T47D (cell line): Measurements from ENCODE around the gene TBC1D24.

Source experiments
- DNase-seq, 2 experiments: peaks; one replicate each; pipeline versions ENCODE4 v3.0.0 to v3.0.0-alpha.2; 2011 to 2012; ENCODE audit warnings: low read depth in 1 of 2, low spot score in 1 of 2
- JUND ChIP-seq: IDR thresholded peaks from 2 replicates; pipeline ENCODE4 v1.6.1; 2012; ENCODE audit warnings: low read depth
- in situ Hi-C: cut with HindIII; loops from 2 replicates; pipeline ENCODE4 v1.10.0; 2016; ENCODE audit warnings: low sequenced_read_pairs, low pct_unique_long_range_greater_than_20kb

Gene TBC1D24

GRCh38 chr16:2501946-2502895, 27.3 kb downstream of the TBC1D24 start:
- TF ChIP-seq JUND = no peak
- no peak for DNase-seq
- in situ Hi-C loops = no loop called here

DNA sequence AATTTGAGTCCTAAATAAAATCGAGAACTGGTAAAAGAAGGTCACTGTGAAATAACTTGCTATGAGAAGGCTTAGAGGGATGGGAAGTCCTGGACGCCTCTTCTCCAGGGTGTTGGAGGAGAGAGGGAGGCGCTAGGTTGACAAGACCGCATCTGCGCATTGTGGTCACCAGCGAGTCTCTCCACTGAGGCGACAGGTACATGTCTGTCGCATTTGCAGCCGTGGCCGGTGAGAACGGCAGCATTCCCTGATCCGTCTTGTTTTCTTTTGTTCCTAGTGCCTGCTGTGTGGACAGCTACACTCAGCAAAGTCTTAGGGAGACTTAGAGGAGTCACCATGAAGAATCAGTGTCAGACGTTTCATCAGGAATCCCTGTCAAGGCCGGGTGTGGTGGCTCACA, 30.8 kb downstream of the TBC1D24 start:
- TF ChIP-seq JUND = no peak
- no peak for DNase-seq
- in situ Hi-C loops = no loop called here

DNA sequence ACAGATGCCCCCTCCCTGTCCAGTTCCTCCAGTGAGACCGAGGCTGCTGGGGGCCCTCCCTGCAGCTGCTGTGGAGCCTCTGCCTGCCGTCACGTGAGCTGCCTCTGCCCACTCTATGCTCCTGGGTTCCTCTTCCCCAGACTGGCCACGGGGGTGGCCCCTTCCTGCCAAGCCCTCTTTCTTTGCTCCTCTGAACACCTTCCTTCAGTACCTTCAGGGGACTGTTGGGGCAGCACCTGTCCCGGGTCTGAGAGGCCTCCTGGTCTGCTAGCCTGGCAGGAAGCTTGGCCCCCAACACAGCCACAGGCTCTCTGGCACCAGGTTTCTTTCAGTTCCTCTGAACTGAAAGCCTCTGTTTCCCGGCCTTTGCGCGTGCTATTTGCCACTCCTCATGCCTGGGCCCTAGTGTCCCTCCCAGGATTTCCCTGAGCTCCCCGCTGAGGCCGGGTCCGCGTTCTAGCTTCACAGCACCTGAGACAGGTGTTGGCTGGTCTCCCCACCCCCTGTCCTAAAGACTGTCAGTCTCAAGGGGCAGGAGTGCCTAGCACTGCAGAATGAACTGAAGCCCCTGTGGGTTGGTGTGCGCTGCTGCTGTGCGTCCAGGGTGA, 32.2 kb downstream of the TBC1D24 start:
- TF ChIP-seq JUND = no peak
- DNase-seq = no peak
- in situ Hi-C loops = no loop called here

GRCh38 chr16:2507665-2508064, 32.7 kb downstream of the TBC1D24 start:
- in situ Hi-C loops = no loop called here
- TF ChIP-seq JUND = no peak
- DNase-seq = no peak

DNA sequence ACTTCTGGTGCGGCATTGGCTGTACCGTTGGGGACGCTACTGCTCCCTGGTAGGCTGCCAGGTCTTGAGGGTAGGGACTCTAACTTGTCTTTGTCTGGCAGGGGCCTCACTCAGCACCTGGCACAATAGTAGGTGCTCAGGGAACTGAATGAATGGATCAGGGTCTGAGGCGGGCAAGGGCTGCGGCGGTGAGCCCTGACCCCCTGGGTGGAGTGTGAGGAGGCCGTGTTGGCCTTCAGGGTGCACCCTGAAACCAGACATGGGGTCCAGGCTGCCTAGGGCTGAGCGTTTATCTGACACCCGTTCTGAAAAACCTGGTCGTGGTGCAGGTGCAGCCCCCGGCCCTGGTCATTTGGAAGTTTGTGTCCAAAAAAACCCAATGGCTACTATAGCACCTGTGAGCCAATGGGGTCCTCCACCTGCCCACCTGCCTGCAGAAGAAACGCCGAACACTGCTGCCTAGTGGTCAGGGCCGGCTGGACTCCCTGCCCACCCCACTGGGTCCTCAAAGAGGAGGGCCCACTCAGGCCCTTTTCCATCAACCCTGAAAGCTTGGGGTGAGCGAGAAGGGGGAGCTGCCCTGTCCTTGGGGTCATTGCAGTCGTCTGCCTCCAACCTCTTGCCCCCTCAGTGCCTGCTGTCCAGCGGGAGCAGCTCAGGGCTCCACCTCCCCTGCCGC, 33.9 kb downstream of the TBC1D24 start:
- in situ Hi-C loops = no loop called here
- DNase-seq = no peak
- no peak for TF ChIP-seq JUND

- in situ Hi-C loops = no loop called here
- no peak for DNase-seq
- no peak for TF ChIP-seq JUND
Measured at GRCh38 chr16:2511128-2511800, 36.3 kb downstream of the TBC1D24 start.

DNA sequence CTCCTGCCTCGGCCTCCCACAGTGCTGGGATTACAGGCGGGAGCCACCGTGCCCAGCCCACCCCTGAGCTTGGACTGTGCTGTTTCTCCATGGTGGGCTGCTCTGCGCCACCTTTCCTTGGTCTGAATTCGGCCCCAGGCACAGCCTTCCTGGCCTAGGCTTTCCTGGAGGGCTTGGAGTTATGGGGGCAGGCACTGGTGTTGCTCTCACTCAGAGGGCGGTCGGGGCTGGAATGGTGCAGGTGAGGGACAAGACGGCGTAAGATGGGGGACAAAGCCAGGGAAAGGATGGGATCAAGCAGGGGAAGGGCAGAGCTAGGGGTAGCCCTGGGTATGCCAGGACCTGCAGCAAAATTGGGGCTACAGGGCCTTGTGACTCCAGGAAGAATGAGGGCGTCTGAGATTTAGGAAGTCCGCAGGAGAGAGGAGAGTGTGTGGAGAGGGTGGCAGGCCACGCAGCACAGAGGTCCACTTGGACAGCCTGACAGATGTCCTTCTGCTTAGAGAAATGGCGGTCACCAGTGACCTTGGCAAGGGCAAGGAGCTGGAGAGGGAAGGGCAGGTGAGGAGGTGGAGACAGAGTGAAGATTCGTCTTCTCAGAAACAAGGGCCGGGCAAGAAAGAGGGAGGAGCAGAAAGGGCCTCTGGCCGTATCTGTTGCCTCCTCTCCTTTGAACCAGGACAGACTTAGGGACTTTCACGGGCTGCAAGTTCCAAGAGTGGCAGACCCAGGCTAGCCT, 37.2 kb downstream of the TBC1D24 start:
- in situ Hi-C loops = no loop called here
- DNase-seq = no peak
- TF ChIP-seq JUND = no peak

DNA sequence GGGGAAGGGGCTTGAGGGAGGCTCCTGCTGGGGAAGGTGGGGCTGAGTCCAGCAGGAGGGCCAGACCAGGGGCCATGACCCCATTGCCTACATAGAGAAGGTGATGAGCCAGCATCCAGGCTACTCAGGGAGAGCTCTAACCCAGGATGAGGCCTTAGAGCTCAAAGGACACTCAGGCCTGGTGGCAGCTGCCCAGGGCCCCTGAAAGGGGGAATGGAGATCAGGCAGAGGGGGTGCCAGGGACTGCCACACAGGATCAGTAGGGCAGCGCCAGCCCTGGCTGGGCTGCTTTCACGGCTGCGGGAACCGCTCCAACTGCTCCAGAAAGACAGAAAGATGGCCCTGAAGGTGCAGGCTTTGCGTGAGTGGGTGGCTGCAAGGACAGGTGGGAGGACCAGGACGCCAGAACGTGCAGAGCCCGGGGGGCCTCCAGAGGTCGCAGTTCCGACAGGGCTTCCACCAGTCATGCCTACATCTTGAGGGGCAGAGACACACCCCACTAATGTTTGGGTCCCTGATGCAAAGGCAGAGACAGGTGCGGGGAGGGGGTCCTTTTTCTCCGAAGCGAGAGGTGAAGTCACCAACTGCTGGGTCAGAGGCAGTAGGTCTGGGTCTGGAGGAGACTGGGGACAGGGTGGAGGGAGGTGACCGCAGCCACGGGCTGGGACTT, 37.9 kb downstream of the TBC1D24 start:
- in situ Hi-C loops = no loop called here
- TF ChIP-seq JUND = no peak
- DNase-seq = no peak

DNA sequence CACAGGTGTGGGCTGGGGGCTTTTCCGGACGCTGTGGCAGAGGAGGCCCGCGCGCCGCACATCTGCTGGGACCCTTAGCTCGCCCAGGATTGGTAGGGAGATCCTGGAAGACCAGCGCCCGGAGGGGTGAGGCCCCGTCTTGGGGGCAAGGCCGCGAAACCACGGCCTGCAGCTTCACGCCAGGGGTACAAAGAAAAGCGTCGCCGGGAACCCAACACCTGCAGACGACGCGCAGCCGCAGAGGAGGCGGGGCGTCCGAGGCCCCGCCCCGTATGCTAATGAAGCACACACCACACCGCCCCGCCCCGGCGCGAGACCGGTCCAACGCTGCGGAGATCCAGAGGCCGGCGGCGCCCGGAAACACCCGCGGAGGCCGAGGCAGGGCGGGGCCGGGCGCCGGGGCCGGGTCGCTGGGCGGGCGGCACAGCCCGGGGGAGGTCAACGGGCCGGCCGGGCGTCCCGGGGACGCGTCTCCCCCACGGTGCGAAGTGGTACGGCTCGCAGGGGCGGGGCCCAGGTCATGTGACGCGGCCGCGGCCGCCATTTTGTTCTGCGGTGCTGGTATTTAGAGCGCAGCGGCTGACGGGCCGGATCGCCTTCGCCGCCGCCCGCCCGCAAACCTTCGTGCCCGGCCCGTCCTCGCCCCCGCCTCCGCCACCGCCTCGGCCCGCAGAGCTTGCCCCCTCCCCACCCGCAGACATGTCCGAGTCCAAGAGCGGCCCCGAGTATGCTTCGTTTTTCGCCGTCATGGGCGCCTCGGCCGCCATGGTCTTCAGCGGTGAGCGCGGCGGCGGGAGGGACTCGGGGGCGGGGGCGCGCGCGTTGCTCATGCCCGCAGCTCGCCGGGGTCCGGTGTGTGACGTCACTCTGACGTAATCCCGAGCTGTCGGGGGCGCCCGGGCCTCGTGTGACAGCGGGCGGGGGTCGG, 38.7 kb downstream of the TBC1D24 start, which contains the start of gene ATP6V0C:
Gene ATP6V0C (plus strand): TSS at position 548 of the 928 bp plus-strand sequence. CDS start 152 bp downstream, at position 700.
- peak; percentile 96 to 98 for DNase-seq
- in situ Hi-C loops = no loop called here
- no peak for TF ChIP-seq JUND

DNA sequence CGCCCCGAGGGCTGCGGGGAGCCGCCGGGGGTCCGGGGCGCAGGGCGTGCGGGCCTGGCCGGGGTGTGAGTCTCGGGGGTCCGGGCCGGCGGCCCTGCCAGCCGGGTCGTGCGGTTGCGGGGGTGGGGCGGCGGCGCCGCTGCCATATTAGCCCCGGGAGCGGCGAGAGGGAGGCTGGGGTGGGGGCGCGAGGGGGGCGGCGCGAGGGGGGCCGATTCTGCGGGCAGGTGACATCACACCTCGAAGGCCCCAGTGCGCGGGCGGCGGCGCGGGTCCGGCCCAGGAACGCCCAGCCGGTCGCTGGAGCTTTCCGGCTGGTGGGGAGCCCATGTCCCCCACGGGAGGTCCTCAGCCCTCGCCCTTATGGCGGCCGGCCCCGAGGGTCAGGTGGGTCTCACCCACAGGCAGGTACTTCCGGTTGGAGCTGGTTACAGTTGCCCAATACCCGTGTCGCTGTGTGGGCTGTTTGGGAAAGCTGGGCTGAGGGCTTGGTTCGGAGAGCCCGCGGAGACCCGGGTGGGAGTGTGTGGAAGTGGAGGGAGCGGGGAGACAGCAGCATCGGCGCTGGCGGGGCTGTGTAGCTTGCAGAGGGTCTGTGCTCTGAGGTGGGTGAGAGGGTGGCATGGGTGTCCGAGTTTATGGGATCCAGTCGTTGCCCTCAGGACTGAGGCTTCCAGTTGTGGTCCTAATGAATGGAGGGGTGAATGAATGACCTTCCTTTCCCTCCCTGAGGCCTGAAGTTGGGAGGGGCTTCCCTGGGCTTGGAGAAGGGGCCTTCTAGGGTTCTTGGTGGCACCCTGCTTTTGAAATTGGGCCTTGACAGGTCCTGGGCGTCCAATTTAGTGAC, 39.6 kb downstream of the TBC1D24 start:
- no peak for DNase-seq
- in situ Hi-C loops = no loop called here
- TF ChIP-seq JUND = no peak
